ENCODE results near the gene CLASRP. TPM values are rescaled to one million over a fixed set of nuclear protein-coding genes. Genes with fewer than 3 reads are reported as not detected.
"Not testable (repeated sequence)": the region's sequence is repeated elsewhere in the genome, so short reads cannot be mapped to it uniquely, and the experiment has no call there.

The CLASRP gene
- polyA plus RNA-seq, 4 donors: 56.3 to 89.1 (median 73.0) TPM

DNA sequence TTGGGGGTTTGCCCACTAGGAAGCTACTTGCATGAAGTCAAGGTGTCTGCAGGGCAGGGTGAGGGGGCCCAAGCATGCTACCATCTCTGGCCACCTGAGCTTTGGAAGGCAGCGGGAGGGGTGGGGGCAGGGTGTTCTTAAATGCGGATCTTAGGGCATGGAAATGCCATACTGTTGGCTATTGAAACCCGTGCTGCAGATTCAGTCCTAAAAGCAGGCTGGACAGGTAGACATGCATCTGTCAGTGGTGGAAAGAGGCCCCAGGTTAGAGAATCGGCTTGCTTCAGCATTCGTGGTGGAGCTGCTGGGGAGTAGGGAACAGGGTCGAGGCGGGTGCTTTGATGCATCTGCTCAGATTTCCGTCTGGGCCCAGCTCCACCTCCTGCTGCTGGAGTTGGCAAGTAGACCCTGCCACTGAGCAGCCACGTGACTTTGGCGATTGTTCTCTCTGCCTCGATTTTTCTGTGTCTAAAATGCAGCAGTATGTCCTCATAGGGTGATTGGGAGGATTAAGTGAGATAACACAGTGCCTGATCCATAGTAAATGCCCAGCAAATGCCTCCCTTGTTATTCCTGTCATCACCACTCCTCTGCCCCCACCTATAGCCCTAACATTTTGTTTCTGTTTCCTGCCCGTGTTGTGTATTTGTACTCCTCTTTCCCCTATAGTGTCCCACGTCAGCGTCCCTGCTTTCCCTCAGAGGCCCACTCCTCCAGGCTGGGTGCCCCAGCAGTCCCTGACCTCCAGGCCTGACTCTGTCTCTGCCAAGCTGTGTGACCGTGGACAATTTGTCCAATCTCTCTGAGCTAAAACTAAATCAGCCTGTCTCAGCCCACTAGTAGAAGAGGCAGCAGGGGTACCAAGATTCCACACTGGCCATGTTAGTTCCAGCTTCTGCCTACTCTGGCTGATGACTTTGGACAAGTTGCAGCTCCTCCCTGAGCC lies 59.9 kb downstream of the CLASRP start:
- DNase-seq (ENCODE audit: low read depth in 4 of 4, low spot score in 2 of 4): no peak

DNA sequence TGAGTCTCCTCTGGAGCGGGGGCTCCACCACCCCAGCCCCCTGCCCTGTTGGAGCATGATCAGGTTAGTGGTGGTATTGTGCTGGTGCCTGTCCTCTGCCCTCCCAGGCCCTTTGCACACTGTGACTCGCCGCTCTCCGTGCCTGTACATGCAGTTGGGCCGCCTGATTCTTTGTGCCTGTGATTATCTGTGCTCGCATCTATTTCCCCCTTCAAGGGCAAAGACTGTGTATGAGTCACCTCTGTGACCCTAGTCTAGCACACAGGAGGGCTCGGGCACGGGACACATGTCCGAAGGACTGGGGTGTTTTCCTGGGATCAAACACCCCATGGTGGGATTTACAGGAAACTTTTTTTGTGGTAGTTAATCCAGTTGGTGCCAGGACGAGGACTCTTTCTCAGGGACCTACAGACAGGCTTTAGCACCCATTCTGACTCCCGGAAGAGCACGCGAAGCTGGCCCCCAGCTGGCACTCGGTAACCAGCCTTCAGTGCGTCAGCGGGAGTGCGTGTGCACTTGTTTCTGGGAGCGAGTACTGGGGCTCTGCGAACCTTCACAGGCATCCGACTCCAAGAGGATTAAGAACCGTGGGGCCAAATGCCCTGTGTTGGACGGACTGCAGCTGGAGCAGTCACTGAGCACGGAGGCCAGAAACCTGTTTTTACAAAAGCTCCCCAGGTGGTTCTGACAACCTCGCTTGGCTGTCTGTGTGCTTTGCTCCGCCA lies 60.8 kb downstream of the CLASRP start:
- no peak for DNase-seq (ENCODE audit: low read depth in 4 of 4, low spot score in 2 of 4)

DNA sequence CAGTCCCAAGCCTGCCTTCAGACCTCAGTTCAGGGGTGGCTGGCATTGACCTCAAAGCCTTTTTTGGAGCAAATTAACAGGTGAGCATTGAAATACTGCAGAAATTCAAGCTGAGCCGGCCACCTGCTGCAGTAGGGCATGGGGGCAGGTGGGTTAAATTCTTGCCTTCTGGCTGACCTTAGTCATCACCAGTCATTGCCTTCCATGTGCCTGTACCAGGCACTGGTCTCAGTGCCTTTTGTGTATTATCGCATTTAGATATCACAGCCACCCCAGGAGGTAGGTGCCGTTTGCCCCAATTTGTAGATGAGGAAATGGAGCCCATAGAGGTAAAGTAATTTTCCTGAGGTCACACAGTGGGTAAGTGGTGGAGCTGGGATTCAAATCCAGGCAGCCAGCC lies 61.4 kb downstream of the CLASRP start:
- no peak for DNase-seq (ENCODE audit: low read depth in 4 of 4, low spot score in 2 of 4)

DNA sequence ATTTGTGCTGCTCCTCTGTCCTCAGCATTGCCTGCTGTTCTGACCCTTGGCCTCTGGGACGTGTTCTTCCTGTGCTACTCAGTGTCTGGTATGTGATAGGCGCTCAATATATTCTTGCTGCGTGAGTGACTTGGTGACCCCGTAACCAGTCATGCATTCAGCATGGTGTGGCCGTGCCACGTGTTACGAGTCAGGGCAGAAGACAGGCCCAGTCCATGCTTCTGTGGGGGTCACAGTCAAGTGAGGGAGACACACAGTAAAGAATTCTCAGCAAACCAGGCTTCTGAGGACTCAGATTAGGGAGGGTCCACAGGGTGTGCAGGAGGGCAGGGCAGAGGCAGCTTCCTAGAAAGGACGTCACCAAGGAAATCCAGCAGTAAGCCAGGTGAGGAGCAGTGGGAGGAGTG lies 62.0 kb downstream of the CLASRP start:
- DNase-seq (ENCODE audit: low read depth in 4 of 4, low spot score in 2 of 4): no peak

DNA sequence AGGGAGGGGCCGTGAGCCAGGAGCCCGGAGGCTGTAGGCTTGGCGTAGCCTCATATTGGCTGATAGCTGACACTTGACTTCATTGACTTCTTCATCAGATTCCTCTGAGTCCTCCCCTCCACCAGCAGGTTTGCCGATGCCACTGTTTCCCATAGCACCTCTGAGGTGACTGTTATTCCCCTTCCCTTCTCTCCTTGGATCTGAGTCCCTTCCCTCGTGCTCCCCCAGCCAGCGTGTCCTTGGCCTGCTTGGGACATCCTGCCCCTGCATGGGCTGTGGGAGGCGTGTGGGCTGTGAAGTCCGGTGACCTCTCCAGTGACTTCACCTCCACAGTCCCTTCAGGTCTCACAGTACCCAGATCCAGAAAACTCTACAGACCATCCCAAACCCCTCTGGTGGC lies 63.0 kb downstream of the CLASRP start:
- no peak for DNase-seq (ENCODE audit: low read depth in 4 of 4, low spot score in 2 of 4)

DNA sequence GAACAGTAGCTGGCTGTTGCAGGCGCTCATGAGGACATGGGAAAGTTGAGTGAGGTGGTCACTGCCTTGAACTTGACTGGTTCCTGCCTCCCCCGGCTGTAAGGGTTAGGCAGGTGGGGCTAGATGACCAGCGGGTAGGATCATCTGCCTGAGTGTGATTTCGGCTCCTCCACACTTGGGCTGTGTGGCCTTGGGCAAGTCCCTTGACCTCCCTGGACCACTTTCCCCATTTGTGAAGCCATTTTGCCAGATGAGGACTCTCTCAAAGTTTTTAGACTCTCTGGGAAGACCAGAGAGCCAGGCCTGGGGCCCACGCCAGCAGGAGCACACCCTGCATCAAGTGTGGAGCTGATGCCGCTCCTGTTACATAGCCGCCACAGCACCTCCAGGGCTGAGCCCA lies 63.6 kb downstream of the CLASRP start:
- DNase-seq (ENCODE audit: low read depth in 4 of 4, low spot score in 2 of 4): no peak

DNA sequence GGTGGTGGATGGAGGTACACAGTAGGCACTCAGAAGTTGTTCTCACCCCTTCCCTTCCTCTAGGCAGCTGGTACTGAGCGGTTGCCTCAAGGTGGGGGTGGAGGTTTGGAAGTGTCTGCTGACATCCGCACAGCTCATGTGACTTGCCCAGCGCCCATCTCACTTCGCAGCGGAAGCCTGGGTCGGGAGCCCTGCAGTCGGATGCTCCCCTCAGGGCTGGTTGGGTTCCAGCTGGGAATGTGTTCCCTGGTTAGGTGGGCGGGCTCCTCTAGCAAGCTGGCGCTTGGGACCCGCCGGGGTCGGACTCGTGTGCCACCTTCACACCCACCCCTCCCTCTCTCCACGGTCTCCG lies 64.3 kb downstream of the CLASRP start:
- no peak for DNase-seq (ENCODE audit: low read depth in 4 of 4, low spot score in 2 of 4)

DNA sequence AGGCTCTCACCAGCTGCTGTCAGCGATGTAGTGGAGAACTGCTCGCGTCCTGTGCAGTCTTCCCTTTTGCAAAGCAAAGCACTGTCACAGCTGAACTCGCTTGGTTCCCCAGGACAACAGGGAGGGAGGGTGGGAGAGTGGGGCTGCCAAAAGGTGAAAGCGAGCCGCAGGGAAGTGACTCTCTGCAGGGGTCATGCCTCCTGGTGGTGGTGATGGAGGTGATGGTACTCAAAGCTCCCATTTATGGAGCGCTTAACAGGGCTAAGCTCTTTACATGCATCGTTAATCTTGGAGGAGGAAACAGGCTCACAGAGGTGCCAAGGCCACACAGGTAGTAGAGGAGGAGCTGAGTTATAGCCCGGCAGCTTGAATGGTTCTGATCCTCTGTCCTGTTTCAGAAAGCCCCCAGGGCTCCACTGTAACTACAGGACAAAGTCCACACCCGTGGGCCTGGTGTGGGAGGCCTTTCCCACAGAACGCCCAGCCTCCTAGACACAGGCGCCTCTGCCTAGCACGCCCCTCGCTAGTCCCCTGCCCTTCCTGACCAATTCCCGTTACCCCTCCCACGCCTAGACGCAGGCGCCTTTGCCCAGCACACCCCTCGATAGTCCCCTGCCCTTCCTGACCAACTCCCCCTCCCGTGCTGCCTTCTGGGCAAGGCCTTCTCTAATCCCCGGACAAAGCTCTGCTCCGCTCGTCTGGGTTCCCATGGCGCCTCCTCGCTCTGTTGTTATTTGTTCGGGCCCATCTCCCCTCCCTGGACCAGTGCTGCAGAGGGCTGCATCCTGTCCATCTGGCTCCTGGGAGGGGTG lies 64.9 kb downstream of the CLASRP start:
- no peak for DNase-seq (ENCODE audit: low read depth in 4 of 4, low spot score in 2 of 4)

DNA sequence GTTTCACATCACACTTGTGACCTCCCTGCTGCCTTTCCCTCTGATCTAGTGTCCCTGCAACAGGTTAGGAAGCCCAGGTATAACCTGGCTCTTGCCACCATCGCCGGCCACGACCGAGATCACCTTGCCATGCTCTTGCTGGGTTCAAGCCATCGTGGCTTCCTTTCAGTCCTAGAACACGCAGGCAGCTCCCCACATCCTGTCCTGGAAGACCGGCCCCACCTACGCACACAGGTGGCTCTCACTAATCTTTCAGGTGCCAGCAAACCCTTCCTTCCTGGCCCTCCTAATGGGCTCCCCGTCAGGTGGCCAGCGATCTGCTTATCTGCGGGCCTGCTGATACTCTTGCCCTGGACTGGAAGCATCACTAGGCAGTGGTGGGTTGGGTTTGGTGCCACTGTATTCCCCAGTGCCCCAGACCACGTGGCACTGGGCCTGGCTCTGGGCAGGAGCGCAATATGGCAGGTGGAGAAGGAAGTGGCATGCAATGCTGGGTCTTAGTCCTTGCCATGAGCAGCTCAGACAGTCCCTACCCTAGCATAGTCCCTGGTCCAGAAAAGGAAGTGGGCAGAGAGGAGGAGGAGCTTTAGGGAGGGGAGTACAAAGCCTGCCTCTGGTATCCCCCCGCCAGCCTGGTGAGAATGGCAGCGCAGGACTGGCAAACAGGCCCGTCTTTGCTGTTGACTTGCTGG lies 66.0 kb downstream of the CLASRP start:
- DNase-seq (ENCODE audit: low read depth in 4 of 4, low spot score in 2 of 4): no peak

DNA sequence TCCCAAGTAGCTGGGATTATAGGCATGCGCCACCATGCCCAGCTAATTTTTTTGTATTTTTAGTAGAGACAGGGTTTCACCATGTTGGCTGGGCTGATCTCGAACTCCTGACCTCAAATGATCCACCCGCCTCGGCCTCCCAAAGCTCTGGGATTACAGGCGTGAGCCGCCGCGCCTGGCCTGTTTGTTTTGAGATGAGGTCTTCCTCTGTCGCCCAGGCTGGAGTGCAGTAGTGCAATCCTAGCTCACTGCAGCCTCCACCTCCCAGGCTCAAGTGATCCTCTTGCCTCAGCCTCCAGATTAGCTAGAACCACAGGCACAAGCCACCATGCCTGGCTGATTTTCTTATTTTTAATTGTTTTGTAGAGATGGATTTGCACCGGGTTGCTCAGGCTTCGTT lies 67.5 kb downstream of the CLASRP start:
- DNase-seq (ENCODE audit: low read depth in 4 of 4, low spot score in 2 of 4): not testable (repeated sequence)

DNA sequence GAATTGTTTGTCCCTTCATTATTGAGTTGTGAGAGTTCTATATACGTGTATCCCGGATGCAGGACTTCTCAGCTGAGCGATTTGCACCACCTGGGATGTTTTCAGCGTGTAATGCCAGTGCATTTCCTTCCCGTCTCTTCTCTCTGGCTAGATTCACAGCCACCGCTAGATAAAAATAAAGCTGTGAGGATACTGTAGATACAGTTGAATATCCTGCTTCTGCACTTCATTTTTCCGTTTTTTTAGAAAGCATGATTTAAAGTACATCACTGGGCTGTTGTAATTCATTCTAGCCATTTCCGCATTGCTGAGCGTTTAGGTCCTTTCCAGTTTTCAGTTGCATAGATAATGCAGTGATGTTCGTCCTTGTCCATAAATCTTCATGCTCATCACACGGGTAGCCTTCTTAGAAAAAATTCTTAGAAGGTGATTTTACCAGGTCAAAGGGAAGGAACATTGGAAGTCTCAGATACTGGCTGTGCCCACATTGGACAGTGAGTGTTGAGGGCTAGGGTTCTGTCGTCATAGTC lies 68.8 kb downstream of the CLASRP start:
- no peak for DNase-seq (ENCODE audit: low read depth in 4 of 4, low spot score in 2 of 4)

DNA sequence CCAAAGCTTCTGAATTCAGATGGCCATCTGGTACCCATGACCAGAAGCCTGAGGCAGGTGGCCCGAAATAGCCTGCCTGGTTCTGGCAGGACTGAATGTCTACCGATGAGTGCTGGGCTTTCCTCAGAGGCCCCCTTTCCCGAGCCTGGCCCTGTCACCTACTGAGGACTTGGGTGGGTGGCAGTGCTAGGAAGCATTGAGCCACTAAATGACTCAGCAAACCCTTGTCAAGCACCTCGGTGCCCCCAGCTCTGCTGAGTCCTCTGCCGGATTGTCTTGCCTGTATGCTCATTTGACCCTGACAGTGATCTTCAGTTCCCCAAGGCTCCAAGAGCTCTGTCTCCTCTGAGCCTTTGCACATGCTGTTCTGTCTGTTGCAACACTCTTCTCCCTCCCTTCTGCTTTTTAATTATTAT lies 72.0 kb downstream of the CLASRP start:
- DNase-seq (ENCODE audit: low read depth in 4 of 4, low spot score in 2 of 4): no peak

DNA sequence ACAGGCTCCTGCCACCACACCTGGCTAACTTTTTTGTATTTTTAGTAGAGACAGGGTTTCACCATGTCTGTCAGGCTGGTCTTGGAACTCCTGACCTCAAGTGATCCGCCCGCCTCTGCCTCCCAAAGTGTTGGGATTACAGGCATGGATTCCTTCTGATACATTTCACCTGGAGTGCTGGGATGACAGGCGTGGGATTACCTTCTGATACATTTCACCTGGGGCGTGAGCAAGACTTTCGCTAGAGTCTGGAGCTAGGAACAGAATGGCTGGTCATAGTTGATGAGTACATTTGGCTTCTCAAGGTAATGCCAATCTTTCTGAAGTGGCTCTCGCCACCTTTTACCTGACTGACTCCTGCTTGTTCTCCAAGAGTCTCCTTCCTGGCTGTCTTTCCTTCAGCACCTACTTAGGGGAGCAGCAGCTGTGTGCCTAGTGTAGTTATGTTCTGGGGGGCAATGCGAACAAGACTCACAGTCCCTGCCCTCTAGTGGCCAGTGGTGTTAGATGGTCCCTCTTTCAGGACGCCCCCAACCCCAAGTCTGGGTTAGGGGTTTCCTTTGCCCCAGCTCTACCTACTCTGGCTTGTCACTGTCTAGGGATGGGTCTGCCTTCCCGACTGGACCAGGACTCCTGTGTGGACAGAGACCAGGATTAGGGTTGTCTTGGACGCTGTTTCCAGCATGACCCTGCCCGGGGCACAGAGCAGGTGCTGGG lies 73.4 kb downstream of the CLASRP start:
- DNase-seq (ENCODE audit: low read depth in 4 of 4, low spot score in 2 of 4): no peak

DNA sequence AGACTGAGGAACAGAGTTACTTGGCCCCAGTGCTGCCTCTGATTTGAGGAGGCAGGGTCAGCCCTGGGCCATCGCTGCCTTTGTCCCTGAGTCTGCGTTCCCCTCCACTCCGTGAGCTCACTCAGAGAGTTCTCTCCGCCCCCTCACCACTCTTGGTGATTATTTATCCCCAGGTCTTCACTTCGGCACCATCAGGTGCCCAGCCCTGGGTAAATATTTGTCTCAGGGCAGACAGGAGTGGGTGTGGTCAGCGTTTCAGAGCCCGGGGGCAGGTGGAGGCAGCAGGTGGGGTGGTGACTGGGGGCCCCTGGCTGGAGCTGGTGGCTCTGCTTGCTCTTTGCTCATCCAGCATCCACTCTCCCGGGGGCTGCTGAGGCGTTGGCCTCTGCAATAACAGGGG lies 74.8 kb downstream of the CLASRP start:
- DNase-seq (ENCODE audit: low read depth in 4 of 4, low spot score in 2 of 4): no peak

DNA sequence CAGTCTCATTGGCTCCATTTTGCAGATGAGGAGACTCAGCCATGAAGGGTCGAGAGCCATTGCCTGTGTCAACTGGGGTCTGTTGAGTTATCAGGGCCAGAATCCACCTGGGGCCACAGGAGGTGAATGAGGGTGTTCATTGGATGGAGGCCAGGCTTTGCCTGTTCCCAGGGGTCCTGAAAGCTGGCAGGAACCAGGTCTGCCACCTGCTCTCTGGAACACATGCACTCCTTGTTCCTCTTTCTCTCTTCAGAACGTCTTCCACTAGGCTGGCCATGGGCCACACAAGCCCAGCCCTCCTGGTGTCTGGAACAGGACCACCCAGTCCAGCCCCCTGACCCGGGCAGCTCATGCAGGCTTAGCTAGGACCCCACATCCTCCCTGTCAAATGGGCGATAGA lies 75.3 kb downstream of the CLASRP start:
- DNase-seq (ENCODE audit: low read depth in 4 of 4, low spot score in 2 of 4): no peak

DNA sequence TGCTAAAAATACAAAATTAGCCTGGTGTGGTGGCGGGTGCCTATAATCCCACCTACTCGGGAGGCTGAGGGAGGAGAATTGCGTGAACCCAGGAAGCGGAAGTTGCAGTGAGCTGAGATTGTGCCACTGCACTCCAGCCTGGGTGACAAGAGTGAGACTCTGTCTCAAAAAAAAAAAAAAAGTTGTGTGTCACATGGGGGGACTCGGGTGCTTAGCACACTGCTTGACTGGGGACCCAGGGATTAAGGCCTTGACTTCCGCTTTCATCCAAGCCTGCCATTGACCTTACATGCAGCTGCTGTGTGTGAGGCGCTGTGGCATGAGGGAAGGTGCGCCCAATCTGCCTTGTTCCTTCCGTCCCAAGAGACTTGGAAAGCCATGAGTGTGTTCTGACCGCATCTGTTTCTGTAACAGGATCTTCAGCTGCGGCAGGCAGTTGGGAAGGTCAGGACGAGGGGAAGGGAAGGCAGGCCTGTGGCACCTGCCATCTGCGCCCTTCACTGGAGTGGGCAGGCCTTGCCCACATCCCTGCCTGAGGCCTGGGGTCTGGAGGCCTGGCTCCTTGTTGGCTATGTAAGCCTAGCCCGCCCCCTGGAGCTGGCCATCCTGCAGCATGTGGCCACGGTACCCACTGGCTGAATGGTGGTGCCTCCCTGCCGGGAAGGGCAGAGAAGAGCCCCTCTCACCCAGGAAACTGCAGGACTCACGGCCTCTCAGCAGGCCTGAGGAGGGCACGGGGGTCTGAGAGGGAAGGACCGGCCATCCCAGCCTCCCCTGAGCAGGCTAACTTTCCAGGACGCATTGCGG lies 77.2 kb downstream of the CLASRP start:
- no peak for DNase-seq (ENCODE audit: low read depth in 4 of 4, low spot score in 2 of 4)

DNA sequence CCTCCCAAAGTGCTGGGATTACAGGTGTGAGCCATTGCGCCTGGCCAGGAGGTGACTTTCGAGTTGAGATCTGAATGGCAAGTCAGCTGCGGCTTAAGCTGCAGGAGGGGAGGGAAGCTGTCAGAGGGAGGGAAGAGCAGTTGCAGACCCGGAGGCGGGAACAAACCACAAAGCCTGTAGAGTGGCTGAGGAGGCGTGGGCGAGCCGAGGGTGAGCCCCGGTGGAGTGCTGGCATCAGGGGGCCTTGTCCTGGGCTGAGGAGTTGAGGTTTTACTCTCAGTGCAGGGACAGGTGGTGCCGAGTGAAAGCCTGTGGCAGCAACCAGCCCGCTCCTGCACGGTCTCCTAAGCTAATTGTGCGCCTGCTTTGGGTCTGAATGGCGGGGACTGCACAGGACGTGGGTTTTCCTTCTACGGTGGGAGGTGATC lies 78.3 kb downstream of the CLASRP start:
- DNase-seq (ENCODE audit: low read depth in 4 of 4, low spot score in 2 of 4): no peak

DNA sequence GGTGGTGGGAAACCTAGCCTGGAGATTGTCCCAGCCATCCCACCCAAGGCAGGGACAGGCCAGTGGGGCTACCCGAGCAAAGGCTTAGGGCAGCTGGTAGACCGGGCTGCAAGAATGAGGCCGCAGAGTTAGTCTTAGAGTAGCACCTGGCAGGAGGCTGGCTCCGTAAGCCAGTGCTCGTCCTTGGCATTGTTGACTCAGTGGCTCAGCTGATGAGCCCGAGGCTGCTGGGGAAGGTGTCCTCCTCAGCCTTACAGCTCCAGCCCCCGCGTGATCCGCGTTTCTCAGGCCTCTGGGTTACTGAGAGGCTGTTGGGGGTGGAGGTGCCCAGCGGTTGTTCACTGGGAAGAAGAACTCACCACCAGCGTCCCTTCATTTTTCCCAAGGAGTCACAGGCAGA lies 78.8 kb downstream of the CLASRP start:
- DNase-seq (ENCODE audit: low read depth in 4 of 4, low spot score in 2 of 4): no peak

DNA sequence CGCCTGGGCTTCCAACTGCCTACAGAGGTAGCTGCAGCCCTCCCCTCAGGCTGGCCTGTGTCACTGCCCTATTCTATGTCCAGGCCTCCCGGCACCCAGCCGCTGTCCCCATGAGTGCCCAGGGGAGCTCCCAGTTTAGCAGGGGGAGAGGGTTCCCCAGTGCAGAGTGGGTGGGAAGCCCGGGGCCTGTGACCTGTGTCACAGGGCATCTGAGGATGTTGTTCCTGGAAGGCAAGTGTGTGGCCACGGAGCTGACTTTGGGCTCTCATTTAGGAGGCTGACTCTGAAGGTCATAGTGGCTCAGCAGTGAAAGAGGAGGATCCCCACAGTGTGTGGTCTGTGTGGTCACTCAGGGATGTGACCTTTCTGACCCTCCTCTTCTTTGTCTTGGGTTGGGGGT lies 79.3 kb downstream of the CLASRP start:
- DNase-seq (ENCODE audit: low read depth in 4 of 4, low spot score in 2 of 4): no peak

Data from left renal cortex interstitium (tissue), 4 donors.